Lower leg skin (tissue), 4 donors: Measurements from ENCODE around the gene OPN1MW3. TPM values are rescaled to one million over a fixed set of nuclear protein-coding genes. Genes with fewer than 3 reads are reported as not detected.

Experiments
- DNase-seq, 2 donors: peaks; one replicate each; pipeline ENCODE4 v3.0.0-alpha.2; 2019; ENCODE audit warnings: low spot score in 2 of 2
- H3K4me3 ChIP-seq: fragments of 200-600 bp; sonication (generic); 2 replicates; pipeline ENCODE4 v1.5.1; 2017; ENCODE audit warnings: mild to moderate bottlenecking, low read depth; ENCODE audit not compliant: poor library complexity, severe bottlenecking
- POLR2A ChIP-seq, 2 donors: fragments of 450-650 bp; IDR thresholded peaks; one replicate each; pipeline ENCODE4 v1.6.1; 2016 to 2017; ENCODE audit warnings: antibody characterized with exemption in 2 of 2, mild to moderate bottlenecking in 1 of 2, moderate library complexity in 1 of 2
- WGBS, 2 donors: methylation state at CpG; one replicate each; pipeline ENCODE4 v1.1.5; 2018; 5-methylcytosine and 5-hydroxymethylcytosine counted together
- intact Hi-C: fragments of 100-400 bp; cut with DNase I; formaldehyde crosslinking; loops from one replicate; pipeline ENCODE4 v1.15.0; 2023; ENCODE audit warnings: low total_unique reads
- total RNA-seq, 4 donors: library from RNA; depleted of rRNA; stranded (reverse); fragments of >200 nt; gene quantifications; one replicate each; pipeline ENCODE4 v1.1.0, GENCODE V29; 2016
- TF ChIP-seq, protein P1 (sequence below), 3 donors: fragments of 450-650 bp; IDR thresholded peaks; one replicate each; pipeline ENCODE4 v1.5.1; 2016; ENCODE audit warnings: antibody characterized with exemption in 3 of 3, mild to moderate bottlenecking in 3 of 3, moderate library complexity in 2 of 3

OPN1MW3 gene
- total RNA-seq, 4 donors from 2014 or later, result not detected

DNA sequence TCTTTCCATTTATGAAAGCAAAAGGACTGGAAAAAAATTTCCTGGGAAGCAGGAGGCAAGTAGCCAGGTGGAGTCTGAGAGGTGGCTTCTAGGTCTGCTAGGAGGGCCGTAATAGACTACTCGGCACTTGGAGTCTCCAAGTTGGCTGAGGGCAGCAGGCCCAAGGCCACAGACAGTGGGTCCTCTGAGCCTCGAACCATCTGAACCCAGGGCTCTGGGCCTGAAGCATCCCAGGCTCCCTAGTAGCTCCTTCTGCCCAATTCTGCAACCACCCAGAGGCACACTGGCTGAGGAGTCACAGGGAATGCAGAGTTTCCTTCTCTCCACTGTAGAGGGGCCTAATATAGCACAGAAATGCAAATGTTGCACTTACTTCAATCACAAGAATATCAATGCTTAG, 58.0 kb downstream of the OPN1MW3 start:
- no peak for DNase-seq
- TF ChIP-seq POLR2A (IDR thresholded peaks at IDR 0.05), result no peak
- TF ChIP-seq, protein P1, sequence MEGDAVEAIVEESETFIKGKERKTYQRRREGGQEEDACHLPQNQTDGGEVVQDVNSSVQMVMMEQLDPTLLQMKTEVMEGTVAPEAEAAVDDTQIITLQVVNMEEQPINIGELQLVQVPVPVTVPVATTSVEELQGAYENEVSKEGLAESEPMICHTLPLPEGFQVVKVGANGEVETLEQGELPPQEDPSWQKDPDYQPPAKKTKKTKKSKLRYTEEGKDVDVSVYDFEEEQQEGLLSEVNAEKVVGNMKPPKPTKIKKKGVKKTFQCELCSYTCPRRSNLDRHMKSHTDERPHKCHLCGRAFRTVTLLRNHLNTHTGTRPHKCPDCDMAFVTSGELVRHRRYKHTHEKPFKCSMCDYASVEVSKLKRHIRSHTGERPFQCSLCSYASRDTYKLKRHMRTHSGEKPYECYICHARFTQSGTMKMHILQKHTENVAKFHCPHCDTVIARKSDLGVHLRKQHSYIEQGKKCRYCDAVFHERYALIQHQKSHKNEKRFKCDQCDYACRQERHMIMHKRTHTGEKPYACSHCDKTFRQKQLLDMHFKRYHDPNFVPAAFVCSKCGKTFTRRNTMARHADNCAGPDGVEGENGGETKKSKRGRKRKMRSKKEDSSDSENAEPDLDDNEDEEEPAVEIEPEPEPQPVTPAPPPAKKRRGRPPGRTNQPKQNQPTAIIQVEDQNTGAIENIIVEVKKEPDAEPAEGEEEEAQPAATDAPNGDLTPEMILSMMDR (IDR thresholded peaks at IDR 0.05), result no peak
- 76 to 85% methylated on average over 3 of the region's 3 CpGs for WGBS, 2 donors
- intact Hi-C loops, result no loop called here
- no peak overlapping the region for H3K4me3 ChIP-seq

GRCh38 chrX:154317391-154317995, 60.1 kb downstream of the OPN1MW3 start:
- H3K4me3 ChIP-seq, result no peak overlapping the region
- no peak for DNase-seq
- no peak for TF ChIP-seq POLR2A (IDR thresholded peaks at IDR 0.05)
- TF ChIP-seq, protein P1 (IDR thresholded peaks at IDR 0.05), result no peak
- intact Hi-C loops, result no loop called here
- 12 to 37% methylated on average over 7 of the region's 7 CpGs for WGBS, 2 donors

DNA sequence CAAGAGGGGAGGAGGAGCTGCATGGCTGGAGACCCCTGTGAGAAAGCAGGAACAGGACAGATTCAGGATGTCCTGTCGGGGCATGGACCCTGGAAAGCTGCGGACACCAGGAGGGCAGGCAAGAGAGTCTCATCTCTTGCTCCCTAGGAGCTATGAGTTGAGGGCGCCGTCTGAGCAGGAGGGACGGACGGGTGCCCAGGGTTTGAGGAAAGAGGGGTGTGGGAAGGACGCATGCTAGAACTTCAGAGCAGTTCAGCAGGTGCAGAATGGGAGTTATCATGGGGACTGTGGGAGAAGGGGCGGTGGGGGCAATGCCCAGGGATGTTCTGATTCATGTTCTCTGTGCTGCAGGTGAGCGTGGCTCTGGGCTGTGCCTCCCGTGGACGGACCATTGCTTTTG, 63.0 kb downstream of the OPN1MW3 start:
- TF ChIP-seq, protein P1 (IDR thresholded peaks at IDR 0.05), result no peak
- TF ChIP-seq POLR2A (IDR thresholded peaks at IDR 0.05), result no peak
- H3K4me3 ChIP-seq, result no peak overlapping the region
- intact Hi-C loops, result no loop called here
- DNase-seq, result no peak
- 91 to 96% methylated on average over 8 to 11 of the region's 11 CpGs for WGBS, 2 donors

Other genes with a start within 250 kb of the OPN1MW3 start
- 10 to 100 TPM; 57.5 to 67.4 (median 60.6) TPM for gene IRAK1, start 237.7 kb upstream of the OPN1MW3 start, total RNA-seq
- gene MECP2, start 159.9 kb upstream of the OPN1MW3 start, total RNA-seq, result 10 to 100 TPM; 30.7 to 34.9 (median 33.6) TPM
- not detected for gene OPN1LW, start 113.3 kb upstream of the OPN1MW3 start, total RNA-seq
- gene OPN1MW, start 75.0 kb upstream of the OPN1MW3 start, total RNA-seq, result not detected
- not detected for gene OPN1MW2, start 37.8 kb upstream of the OPN1MW3 start, total RNA-seq
- gene TEX28, start 37.5 kb downstream of the OPN1MW3 start, total RNA-seq, result 1 to 10 TPM in 2 of 4 donors, not detected in 2; 1.1 to 2.4 TPM
- gene TKTL1, start 38.2 kb downstream of the OPN1MW3 start, total RNA-seq, result 1 to 10 TPM in 1 of 4 donors, under 1 TPM in 2, not detected in 1; 0.42 to 1.1 (median 0.46) TPM
- 100 to 1,000 TPM; 278 to 636 (median 365) TPM for gene FLNA, start 117.1 kb downstream of the OPN1MW3 start, total RNA-seq
- 10 to 100 TPM; 43.4 to 67.0 (median 52.1) TPM for gene EMD, start 121.7 kb downstream of the OPN1MW3 start, total RNA-seq
- gene RPL10, start 140.8 kb downstream of the OPN1MW3 start, total RNA-seq, result 1,000 to 10,000 TPM; 3,266 to 8,500 (median 5,564) TPM
- gene DNASE1L1, start 151.7 kb downstream of the OPN1MW3 start, total RNA-seq, result 10 to 100 TPM; 10.5 to 28.5 (median 16.9) TPM
- gene TAFAZZIN, start 154.0 kb downstream of the OPN1MW3 start, total RNA-seq, result 10 to 100 TPM; 34.1 to 89.6 (median 49.0) TPM
- 10 to 100 TPM; 71.0 to 93.5 (median 78.4) TPM for gene ATP6AP1, start 171.1 kb downstream of the OPN1MW3 start, total RNA-seq
- gene GDI1, start 179.6 kb downstream of the OPN1MW3 start, total RNA-seq, result 10 to 100 TPM; 50.5 to 83.5 (median 61.5) TPM
- 10 to 100 TPM; 18.9 to 37.0 (median 22.7) TPM for gene FAM50A, start 186.6 kb downstream of the OPN1MW3 start, total RNA-seq
- 10 to 100 TPM; 10.2 to 30.2 (median 13.5) TPM for gene PLXNA3, start 200.7 kb downstream of the OPN1MW3 start, total RNA-seq
- gene LAGE3, start 221.7 kb downstream of the OPN1MW3 start, total RNA-seq, result 10 to 100 TPM; 22.9 to 50.0 (median 28.5) TPM
- gene UBL4A, start 229.0 kb downstream of the OPN1MW3 start, total RNA-seq, result 10 to 100 TPM; 33.7 to 57.0 (median 50.7) TPM
- 10 to 100 TPM; 53.4 to 67.3 (median 57.4) TPM for gene SLC10A3, start 233.0 kb downstream of the OPN1MW3 start, total RNA-seq